ENCODE measurements around the gene SLCO4A1.
A peak's percentile ranks its signal among the peaks of the same experiment; 100 is the strongest.

Gene SLCO4A1

DNA sequence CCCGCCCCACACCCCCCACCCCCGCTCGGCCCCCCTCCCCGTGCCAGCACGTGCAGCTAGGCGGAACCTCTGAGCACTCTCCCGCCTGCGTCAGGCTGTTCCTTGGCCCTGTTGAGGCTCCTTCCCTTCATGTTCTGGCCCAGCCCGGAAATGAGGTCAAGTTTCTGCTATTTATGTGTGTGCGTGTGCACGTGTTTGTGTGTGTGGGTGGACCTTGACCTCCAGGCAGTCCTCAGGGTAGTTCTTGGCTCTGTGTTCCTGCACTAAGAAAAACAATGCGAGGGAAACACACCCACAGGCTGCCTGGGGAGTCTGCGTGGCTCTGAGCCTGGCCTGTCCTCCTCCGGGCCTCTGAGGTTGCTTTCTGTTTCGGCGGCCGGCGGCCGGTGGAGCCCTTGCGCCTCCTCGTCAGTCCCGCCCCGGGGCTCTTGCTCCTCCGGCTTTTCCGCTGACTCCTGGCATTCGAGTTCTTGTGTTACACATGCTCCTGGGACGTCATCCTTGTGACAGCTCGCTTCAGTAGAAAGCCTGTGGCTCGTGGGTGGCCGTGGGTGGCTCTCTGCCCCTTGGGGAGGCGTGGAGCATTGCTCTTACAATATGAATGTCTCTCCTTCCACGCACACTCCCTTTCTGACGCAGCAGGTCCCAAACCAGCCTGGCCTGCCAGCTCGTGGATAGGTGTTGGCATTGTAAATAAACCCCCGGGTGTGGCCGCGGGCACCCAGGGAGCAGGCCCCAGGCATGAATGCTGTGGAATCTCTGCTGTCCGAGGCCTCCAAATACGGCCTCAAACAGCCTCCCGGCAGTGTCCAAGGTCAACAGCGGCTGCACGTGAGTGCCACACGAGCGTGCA lies 10.0 kb downstream of the SLCO4A1 start:
- peak; percentile 40 to 41 for DNase-seq (ENCODE audit: low read depth in 2 of 2)

DNA sequence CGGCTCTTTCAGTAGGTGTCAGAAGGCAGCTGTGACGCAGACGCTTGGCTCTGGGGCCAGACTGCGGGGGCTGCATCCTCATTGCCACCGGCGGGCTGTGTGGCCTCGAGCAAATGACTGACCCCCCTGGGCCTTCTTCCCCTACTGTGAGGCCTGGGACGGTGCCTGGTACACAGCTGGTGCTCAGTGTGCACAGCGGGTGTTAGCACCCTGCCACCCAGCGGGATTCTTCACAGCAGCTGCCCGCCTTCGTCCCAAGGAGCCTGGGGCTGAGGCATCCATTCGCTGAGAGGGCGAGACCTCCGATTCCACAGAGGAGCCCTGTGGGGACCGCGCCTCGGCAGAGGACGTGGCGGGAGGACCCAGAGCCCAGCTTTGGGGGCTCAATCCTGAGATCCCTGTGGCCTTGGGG lies 10.6 kb downstream of the SLCO4A1 start:
- no peak for DNase-seq (ENCODE audit: low read depth in 2 of 2)

DNA sequence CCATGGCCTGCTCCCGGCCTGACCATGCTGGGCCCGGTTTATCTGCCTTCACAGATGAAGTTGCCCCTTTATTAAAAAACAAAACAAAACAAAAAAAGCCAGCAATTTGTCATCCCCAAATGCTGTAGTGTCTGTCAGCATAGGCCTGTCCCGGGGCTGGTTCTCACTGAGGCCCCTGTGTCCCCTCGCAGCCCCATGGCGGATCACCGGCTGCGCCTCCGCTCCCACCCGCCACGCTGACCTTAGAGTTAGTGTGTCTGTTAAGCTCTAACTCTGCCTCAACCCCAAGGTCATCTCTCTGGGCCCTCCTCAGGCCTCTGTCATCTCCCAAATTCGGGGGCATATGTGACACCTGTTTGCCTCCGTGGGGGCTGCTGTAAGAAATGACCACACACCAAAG lies 11.1 kb downstream of the SLCO4A1 start:
- DNase-seq (ENCODE audit: low read depth in 2 of 2): no peak

DNA sequence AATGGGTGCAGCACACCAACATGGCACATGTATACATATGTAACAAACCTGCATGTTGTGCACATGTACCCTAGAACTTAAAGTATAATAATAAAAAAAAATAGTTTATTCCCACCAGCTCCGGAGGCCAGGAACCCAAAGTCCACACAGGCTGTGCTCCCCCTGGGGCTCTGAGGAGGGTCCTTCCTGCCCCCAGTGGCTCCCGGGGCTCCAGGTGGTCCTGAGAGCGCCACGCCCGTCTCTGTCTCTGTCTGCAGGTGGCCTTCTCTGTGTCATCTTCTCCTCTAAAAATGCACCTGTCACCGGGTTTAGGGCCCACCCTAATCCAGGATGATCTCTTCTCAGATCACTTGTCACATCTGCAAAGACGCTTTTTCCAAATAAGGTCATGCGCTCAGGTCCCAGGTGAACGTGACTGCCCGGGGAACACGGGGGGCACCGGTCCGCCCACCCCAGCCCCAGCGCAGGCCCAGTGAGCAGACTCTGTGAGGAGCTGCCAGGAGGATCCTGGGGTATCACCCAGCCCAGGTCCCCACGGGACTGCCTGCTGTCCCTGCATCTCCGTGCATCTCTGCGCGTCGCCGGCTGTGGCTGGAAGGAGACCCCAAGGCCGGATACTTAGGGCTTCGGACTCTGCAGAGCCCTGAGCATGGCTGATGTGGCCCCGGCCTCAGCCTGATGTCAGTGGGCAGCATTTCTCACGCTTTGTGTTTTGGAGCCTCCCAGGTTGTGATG lies 11.8 kb downstream of the SLCO4A1 start:
- DNase-seq (ENCODE audit: low read depth in 2 of 2): no peak

DNA sequence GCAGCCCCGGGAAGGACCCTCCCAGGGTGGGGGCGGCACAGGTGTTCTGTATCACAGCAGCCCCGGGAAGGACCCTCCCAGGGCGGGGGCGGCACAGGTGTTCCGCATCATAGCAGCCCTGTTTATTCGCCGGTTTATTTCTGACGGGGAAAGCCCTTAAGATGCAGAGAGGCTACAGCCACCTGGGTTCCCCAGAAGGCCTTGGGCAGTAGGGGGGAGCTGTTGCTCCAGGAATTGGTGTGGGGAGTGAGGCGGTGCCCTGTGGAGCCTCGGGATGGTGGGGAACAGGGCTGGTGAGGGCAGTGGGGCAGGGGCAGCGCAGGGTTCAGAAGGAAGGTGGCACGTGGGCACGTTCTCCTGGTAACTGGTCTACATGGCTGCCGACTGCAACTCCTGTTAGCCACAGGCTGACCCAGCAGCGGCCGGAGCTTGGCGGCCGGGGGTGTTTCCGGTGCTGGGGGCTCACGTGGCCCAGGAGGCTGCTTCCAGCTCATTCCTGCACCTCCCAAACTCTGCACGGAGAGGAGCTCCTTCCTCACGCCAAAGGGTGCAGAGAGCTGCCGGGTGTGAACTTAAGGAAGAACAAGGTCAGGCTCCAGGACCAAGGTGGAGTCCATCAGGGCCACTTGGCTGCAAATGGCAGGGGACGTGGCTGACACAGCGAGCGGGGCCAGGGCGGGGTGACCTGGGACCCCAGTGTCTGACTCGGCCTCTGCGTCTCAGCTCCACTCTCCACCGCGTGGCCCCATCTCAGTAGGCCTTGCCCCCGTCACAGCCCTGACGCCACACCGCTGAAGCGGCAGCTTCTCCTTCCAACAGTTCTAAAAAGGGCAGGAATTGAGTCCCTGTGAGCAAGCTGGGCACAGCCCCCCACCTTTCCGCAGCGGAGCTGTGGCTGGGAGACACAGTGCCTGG lies 13.2 kb downstream of the SLCO4A1 start:
- DNase-seq (ENCODE audit: low read depth in 2 of 2): no peak

DNA sequence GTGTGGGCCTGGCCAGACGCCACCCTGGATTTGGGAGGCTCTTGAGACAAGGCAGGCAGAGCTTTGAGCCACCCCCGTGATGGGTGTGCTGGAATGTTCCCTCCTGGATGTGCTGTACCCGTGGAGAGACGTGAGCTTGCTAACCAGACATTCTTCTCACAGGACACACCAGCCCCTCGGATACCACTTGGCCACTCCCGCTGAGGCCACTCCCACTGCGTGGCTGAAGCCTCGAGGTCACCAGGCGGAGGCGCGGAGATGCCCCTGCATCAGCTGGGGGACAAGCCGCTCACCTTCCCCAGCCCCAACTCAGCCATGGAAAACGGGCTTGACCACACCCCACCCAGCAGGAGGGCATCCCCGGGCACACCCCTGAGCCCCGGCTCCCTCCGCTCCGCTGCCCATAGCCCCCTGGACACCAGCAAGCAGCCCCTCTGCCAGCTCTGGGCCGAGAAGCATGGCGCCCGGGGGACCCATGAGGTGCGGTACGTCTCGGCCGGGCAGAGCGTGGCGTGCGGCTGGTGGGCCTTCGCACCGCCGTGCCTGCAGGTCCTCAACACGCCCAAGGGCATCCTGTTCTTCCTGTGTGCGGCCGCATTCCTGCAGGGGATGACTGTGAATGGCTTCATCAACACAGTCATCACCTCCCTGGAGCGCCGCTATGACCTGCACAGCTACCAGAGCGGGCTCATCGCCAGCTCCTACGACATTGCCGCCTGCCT lies 14.1 kb downstream of the SLCO4A1 start:
- no peak for DNase-seq (ENCODE audit: low read depth in 2 of 2)

DNA sequence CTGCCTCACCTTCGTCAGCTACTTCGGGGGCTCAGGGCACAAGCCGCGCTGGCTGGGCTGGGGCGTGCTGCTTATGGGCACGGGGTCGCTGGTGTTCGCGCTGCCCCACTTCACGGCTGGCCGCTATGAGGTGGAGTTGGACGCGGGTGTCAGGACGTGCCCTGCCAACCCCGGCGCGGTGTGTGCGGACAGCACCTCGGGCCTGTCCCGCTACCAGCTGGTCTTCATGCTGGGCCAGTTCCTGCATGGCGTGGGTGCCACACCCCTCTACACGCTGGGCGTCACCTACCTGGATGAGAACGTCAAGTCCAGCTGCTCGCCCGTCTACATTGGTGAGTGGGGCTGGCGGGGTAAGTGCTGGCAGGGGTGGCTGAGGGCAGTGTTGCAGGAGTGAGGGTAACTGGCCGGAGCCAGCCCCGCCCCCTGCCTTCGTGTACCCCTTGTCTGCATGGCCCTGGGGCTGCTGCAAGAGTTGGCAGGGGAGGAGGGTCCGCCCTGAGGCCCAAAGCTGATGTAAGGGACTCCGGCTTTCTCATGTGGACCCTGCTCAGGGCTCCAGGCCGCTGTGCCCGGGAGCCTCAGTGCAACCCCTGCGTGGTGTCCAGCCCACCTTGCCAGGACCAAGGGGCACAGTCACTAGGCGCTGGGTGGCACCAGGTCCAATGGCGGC lies 14.8 kb downstream of the SLCO4A1 start:
- no peak for DNase-seq (ENCODE audit: low read depth in 2 of 2)

DNA sequence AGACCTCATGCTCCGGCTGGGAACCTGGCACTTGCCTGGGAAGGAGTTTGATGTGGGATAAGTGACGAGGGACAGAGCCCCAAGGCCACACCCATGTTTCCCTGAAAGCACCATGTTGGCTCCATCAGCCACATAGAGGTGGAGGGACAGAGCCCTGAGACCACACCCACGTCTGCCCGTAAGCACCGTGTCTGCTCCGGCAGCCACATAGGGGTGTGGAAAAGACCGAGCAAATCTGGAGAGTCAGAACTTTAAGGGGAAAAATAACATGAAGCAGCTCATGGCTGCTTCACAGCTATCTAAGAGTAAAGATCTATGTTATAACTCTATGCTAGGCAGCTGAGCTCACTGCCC lies 15.3 kb downstream of the SLCO4A1 start:
- no peak for DNase-seq (ENCODE audit: low read depth in 2 of 2)

DNA sequence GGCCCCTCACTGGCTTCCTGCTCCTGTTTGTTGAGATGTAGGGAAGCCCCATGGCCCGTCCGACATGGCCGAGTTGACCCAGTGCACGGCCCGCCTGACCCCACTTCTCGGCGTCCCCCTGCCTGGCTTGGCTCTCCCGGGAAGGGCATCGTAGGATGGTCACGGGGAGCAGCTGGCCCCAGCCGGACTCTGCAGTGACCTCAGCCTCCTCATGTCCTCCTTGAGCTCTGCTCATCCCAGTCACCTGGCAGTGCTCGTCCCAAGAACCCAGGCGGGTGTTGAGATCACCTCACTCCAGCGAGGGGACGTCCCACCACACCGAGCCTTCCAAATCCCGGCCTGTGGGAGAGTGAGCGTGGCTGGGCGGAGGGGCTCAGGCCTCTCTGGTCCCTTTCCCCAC lies 15.7 kb downstream of the SLCO4A1 start:
- no peak for DNase-seq (ENCODE audit: low read depth in 2 of 2)

DNA sequence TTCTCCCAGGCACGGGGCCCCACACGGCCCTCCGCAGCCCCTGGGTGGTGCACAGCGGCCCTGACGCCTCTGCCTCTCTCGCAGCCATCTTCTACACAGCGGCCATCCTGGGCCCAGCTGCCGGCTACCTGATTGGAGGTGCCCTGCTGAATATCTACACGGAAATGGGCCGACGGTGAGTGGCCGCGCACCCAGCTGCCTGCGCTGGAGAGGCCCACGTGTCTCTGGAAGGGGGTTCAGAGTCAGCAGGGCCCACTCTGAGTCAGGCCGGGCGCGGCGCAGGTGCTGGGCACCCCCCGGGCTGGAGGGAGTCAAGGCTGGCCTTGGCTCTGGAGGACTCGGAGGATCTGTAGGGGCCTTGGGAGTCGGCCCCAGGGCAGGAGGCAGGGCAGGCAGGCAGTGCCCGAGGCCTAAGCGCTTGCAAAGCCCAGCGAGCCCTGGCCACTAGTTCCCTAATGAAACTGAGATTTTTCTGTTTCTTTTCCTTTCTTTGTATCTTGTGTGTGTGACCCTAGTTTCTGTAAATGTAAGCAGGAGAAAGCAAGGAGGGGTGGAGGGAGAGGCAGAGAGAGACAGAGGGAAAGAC lies 16.4 kb downstream of the SLCO4A1 start:
- no peak for DNase-seq (ENCODE audit: low read depth in 2 of 2)

DNA sequence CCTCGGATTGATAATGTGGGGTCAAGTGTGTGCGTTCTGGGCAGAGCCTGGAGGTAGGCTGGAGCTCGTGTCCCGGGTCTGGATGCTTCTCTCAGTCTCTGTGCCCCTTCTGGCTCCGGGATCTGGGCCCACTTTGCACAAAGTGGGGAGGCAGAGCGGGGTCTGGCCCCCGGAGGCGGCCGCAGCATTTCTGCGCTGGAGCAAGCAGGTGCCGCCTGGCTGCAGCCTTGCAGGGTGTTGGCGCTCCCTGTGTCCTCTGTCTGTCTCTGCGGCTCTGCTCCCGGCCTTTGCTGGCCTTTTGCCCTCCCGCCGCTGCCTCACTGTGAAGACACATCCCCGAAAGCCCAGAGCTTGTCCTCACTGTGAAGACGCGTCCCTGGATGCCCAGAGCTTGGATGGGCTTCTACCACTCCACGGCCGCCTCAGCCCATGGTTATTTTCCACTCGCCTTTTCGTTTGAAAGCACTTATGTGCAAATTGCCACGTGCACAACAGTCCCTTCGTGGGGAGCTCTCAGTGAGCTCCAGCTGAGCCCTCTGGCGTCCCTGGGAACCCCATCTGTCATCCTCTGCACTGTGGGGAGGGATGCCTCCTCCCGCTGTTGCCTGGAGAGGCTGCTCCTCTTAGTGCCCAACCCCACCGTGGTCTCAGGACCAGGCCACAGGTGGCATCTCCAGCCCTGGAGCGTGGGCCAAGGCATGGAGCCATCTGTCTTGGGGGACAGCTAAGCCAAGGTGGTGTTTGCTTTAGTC lies 17.4 kb downstream of the SLCO4A1 start:
- no peak for DNase-seq (ENCODE audit: low read depth in 2 of 2)

DNA sequence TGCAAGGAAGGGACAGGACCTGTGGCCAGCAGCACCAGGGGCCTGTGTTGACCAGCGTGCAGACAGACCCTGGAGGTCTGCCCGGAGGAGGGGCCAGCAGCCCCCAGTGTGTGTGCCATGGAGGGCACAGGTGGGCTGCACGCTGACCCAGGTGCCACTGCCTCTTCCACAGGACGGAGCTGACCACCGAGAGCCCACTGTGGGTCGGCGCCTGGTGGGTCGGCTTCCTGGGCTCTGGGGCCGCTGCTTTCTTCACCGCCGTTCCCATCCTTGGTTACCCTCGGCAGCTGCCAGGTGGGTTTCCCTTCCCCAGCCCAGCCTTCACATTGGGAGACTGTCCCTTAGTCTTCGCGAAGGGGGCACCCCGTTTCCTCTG lies 17.9 kb downstream of the SLCO4A1 start:
- DNase-seq (ENCODE audit: low read depth in 2 of 2): no peak

DNA sequence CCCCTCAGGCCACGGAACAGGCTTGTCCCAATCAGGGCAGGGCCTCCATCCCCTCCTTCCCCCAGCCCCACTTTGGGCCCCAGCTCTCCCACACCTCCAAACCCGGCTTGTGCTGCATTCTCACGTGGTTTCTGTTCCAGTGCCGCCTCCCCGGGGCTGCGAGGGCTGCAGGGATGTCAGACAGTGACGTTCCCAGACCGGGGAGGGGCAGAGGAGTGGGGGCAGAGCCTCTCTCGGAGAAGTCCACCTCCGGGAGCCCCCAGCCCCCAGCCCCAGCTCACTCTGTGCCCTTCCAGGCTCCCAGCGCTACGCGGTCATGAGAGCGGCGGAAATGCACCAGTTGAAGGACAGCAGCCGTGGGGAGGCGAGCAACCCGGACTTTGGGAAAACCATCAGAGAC lies 18.5 kb downstream of the SLCO4A1 start:
- no peak for DNase-seq (ENCODE audit: low read depth in 2 of 2)

DNA sequence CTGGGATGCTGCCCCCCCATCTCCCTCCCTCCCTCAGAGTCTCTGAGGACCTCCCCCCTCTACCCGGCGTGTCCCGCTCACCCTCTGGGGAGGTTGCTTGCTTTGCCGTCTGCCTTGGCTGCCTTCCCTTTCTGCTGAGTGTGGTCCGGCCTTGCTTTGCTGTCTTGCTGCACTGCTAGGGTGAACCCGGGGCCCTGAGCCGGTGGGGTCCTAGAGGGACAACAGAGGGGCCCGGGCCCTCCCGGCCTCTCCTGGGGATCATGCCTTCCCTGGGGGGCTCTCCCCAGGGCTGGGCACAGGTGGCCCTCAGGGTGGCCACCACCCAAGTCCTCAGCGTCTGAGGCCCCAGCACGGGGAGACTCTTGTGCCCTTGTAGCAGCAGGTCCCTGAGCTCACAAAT lies 19.3 kb downstream of the SLCO4A1 start:
- DNase-seq (ENCODE audit: low read depth in 2 of 2): no peak

DNA sequence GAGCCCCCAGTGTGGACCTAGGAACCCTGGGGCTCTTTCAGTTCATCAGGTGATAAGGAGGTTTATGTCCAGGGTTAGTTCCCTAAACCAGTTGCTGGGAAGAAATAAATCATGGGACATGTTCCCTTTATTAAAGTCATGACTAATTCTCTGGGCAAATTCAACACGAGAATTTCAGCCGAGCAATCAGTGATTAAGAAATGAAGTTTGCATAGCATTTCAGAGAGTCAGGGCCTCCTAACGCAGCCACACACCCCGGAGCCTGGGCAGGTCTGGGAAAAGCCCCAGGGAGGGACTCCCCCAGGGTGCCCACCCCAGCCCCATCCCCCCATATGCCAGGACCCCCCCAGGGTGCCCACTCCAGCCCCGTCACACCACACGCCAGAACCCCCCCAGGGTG lies 20.1 kb downstream of the SLCO4A1 start:
- no peak for DNase-seq (ENCODE audit: low read depth in 2 of 2)

DNA sequence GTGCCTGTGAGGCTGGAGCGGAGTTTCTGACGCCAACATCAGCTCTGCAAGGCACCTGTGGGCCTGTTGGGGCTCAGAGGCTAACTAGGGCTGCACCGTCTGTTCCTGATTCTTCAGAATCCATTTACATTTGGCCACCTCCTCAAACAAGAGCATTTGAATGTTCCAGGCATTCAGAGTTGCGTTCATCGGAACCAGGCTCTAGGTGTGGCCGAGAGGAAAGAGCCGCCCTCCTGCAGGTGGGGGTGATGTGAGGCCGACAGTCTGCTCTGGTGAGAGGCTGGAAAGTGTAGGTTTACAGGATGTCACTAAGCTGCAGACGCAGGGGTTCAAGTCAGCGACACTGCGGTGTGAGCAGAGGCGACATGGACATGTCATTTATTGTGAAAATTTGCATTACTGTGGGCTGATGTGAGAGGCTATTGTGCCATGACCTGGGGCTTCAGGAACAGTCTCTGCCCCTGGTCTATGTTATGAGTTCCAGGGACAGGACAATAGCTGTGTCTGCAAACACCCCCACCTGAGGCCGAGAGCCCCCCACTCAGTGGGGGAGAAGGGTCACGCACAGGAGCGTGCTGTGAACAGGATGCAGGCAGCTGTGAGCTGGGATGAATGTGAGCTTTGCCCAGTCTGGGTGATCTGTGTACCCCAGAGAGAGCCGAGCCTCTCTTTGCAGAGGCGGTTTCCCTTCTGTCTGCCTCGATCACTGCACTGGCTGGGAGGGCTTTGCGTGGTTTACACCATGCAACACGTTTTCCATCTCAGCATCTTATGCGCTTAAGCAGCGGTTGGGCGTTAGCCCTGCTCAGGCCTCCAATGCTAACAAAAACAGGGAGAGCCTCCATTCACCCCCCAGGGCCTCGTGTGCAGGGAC lies 21.1 kb downstream of the SLCO4A1 start:
- no peak for DNase-seq (ENCODE audit: low read depth in 2 of 2)

DNA sequence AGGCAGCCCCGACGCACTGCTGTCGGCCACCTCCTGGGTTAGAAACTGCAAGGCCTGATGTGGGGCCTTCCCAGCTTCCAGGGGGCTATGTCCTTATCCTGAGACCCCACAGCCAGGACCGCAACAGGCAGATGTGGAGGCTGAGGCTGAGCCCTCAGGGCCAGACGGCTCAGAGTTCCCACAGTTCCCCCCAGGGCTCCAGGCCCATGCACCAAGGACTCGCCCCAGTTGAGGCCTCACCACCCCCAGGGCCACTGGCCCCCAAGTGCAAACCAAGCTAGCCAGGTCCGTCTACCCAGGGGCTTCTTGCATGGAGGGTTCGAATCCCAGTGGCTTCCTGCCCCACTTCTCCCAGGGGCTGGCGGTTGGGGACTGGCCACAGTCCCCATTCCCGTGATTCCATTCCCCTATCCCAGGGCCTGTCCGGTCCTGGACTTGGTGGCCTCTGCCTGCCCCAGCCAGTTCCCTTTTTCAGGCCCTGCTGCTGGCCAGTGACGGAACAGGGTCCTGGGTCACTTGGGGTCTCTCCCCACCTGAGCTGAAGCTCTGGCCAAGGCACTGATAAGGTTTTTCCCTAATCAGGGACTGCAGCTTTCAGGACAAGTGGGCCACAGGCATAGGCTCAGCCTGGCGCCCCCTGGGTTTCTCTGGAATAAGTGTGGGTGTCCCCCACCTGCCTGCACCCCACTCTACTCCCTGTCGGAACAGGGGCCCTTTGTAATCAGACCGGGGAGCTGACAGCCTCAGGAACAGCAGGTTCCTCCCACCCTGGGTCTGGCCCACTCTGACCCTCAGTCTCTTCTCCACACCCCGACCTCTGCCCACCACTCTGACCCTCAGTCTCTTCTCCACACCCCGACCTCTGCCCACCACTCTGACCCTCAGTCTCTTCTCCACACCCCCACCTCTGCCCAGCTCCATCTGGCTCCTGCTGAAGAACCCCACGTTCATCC lies 22.0 kb downstream of the SLCO4A1 start:
- no peak for DNase-seq (ENCODE audit: low read depth in 2 of 2)
